Right atrium auricular region (tissue), 2 donors: ENCODE measurements around the gene HINT3. TPM values are rescaled to one million over a fixed set of nuclear protein-coding genes. Genes with fewer than 3 reads are reported as not detected.

Source experiments
- DNase-seq: peaks from one replicate; pipeline ENCODE4 v3.0.0-alpha.2; 2019; ENCODE audit warnings: low spot score
- H3K27ac ChIP-seq, 2 donors: fragments of 200-600 bp; sonication (generic); 1 replicate in 1 of 2; 2 replicates in 1 of 2; pipeline ENCODE4 v1.5.1; 2016 to 2019
- H3K27me3 ChIP-seq, 2 donors: fragments of 200-600 bp; sonication (generic); one replicate each; pipeline versions ENCODE4 v1.5.1 to v1.6.0; 2017 to 2019
- H3K36me3 ChIP-seq: fragments of 200-600 bp; sonication (generic); one replicate; pipeline ENCODE4 v1.5.1; 2016
- H3K4me1 ChIP-seq, 2 donors: fragments of 200-600 bp; sonication (generic); one replicate each; pipeline versions ENCODE4 v1.5.1 to v1.6.0; 2017 to 2019
- H3K4me3 ChIP-seq, 2 donors: fragments of 200-600 bp; sonication (generic); 1 replicate in 1 of 2; 2 replicates in 1 of 2; pipeline ENCODE4 v1.5.1; 2017 to 2019; ENCODE audit warnings: mild to moderate bottlenecking in 1 of 2, moderate library complexity in 1 of 2
- H3K9me3 ChIP-seq, 2 donors: fragments of 200-600 bp; sonication (generic); one replicate each; pipeline ENCODE4 v1.5.1; 2019
- CTCF ChIP-seq, 2 donors: fragments of 200-600 bp; sonication (generic); IDR thresholded peaks; one replicate each; pipeline ENCODE4 v1.5.1; 2019; ENCODE audit warnings: antibody characterized with exemption in 2 of 2
- total RNA-seq, 2 donors: library from RNA; depleted of rRNA; stranded (reverse); fragments of >200 nt; gene quantifications; one replicate each; pipeline ENCODE4 v1.1.0, GENCODE V29; 2016

HINT3 gene
- total RNA-seq, 2 donors from 2014 or later, result 16.6 to 30.2 TPM

GRCh38 chr6:125981571-125982185 lies 25.1 kb downstream of the HINT3 start:
- H3K36me3 ChIP-seq, result no peaks in the 10 kb centered on the region
- TF ChIP-seq CTCF (IDR thresholded peaks at IDR 0.05), result no peak
- no peak for DNase-seq
- peaks cover 0 to 7% of the 10 kb centered on the region in 2 donors for H3K4me1 ChIP-seq
- H3K9me3 ChIP-seq, result no peaks in the 10 kb centered on the region
- H3K27ac ChIP-seq, result no peak overlapping the region
- no peaks in the 10 kb centered on the region for H3K27me3 ChIP-seq
- no peak overlapping the region for H3K4me3 ChIP-seq

GRCh38 chr6:125983246-125983945 lies 26.8 kb downstream of the HINT3 start:
- no peaks in the 10 kb centered on the region for H3K9me3 ChIP-seq
- peaks cover 0 to 7% of the 10 kb centered on the region in 2 donors for H3K4me1 ChIP-seq
- TF ChIP-seq CTCF (IDR thresholded peaks at IDR 0.05), result no peak
- no peak overlapping the region for H3K27ac ChIP-seq
- H3K36me3 ChIP-seq, result no peaks in the 10 kb centered on the region
- no peak for DNase-seq
- no peak overlapping the region for H3K4me3 ChIP-seq
- H3K27me3 ChIP-seq, result no peaks in the 10 kb centered on the region

GRCh38 chr6:125984311-125984710 lies 27.7 kb downstream of the HINT3 start:
- Histone ChIP-seq H3K36me3 (no peaks in the 10 kb centered on the region), H3K27me3 (no peaks in the 10 kb centered on the region), H3K27ac (no peak overlapping the region), H3K4me3 (no peak overlapping the region), H3K4me1 (peaks cover 0 to 7% of the 10 kb centered on the region in 2 donors), H3K9me3 (no peaks in the 10 kb centered on the region)
- TF ChIP-seq CTCF (IDR thresholded peaks at IDR 0.05), result no peak
- no peak for DNase-seq

- no peaks in the 10 kb centered on the region for H3K36me3 ChIP-seq
- DNase-seq, result no peak
Observed at GRCh38 chr6:125985522-125985921, 29.0 kb downstream of the HINT3 start.

GRCh38 chr6:125985979-125986300 lies 29.4 kb downstream of the HINT3 start:
- peaks cover 0 to 7% of the 10 kb centered on the region in 2 donors for H3K4me1 ChIP-seq
- H3K9me3 ChIP-seq, result no peaks in the 10 kb centered on the region
- no peaks in the 10 kb centered on the region for H3K36me3 ChIP-seq
- TF ChIP-seq CTCF (IDR thresholded peaks at IDR 0.05), result no peak
- DNase-seq, result no peak
- H3K27ac ChIP-seq, result peak overlapping the region; percentile 79 to 82
- no peaks in the 10 kb centered on the region for H3K27me3 ChIP-seq
- peak overlapping the region; percentile 78 to 81 for H3K4me3 ChIP-seq

More at GRCh38 chr6:125985522-125985921, 29.0 kb downstream of the HINT3 start:
- no peaks in the 10 kb centered on the region for H3K27me3 ChIP-seq
- no peak for TF ChIP-seq CTCF (IDR thresholded peaks at IDR 0.05)
- H3K4me1 ChIP-seq, result peaks cover 0 to 7% of the 10 kb centered on the region in 2 donors
- H3K27ac ChIP-seq, result no peak overlapping the region
- H3K9me3 ChIP-seq, result no peaks in the 10 kb centered on the region
- H3K4me3 ChIP-seq, result peak overlapping the region in 1 of 2 donors; percentile 78
